ENCODE results near the gene PHRF1.

Gene PHRF1

GRCh38 chr11:656866-657265 lies 80.6 kb downstream of the PHRF1 start:
- no peak for DNase-seq (ENCODE audit: low read depth in 2 of 2)

GRCh38 chr11:657691-658126 lies 81.4 kb downstream of the PHRF1 start:
- DNase-seq (ENCODE audit: low read depth in 2 of 2) = no peak

- DNase-seq (ENCODE audit: low read depth in 2 of 2) = no peak
Measured at GRCh38 chr11:659532-660085, 83.3 kb downstream of the PHRF1 start.

- no peak for DNase-seq (ENCODE audit: low read depth in 2 of 2)
Measured at GRCh38 chr11:660281-660680, 84.0 kb downstream of the PHRF1 start.

- no peak for DNase-seq (ENCODE audit: low read depth in 2 of 2)
Measured at GRCh38 chr11:660681-661444, 84.6 kb downstream of the PHRF1 start.

Data from stimulated activated CD8-positive, alpha-beta memory T cell treated with anti-CD3 and anti-CD28 coated beads, Interleukin-7, amount 100 ng/mL, for 1 hour (primary cell).